ENCODE data around the gene GAGE2A. TPM values are rescaled to one million over a fixed set of nuclear protein-coding genes. Genes with fewer than 3 reads are reported as not detected.
A peak's percentile ranks its signal among the peaks of the same experiment; 100 is the strongest.
"Not testable (repeated sequence)": the region's sequence is repeated elsewhere in the genome, so short reads cannot be mapped to it uniquely, and the experiment has no call there.

Gene GAGE2A
- not detected in 2 replicates for total RNA-seq (2014; rRNA removed; shearing (Covaris generic))

DNA sequence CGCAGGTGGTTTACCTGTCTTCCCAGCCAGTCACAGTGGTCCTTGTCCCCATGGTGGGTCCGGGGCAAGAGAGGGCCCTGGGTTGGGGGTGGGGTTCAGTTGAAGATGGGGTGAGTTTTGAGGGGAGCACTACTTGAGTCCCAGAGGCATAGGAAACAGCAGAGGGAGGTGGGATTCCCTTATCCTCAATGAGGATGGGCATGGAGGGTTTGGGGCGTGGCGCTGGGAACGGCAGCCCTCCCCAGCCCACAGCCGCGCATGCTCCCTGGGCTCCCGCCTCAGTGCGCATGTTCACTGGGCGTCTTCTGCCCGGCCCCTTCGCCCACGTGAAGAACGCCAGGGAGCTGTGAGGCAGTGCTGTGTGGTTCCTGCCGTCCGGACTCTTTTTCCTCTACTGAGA, at the start of gene GAGE2A:
Gene GAGE2A (plus strand): TSS at position 301 of the 400 bp plus-strand sequence. CDS start 1,155 bp downstream, outside the sequence.
- DNase-seq (ENCODE audit: low spot score); in situ Hi-C loops (cut with HindIII; ENCODE audit: low sequenced_read_pairs): not testable (repeated sequence)

- in situ Hi-C loops (cut with HindIII; ENCODE audit: low sequenced_read_pairs), result not testable (repeated sequence)
Measured at GRCh38 chrX:49541433-49541832, 47.9 kb upstream of the GAGE2A start, which contains the start of gene GAGE12D. TSS of gene GAGE12D (plus strand) at chrX:49541733. CDS start at chrX:49542888, 1,155 bp downstream.

DNA sequence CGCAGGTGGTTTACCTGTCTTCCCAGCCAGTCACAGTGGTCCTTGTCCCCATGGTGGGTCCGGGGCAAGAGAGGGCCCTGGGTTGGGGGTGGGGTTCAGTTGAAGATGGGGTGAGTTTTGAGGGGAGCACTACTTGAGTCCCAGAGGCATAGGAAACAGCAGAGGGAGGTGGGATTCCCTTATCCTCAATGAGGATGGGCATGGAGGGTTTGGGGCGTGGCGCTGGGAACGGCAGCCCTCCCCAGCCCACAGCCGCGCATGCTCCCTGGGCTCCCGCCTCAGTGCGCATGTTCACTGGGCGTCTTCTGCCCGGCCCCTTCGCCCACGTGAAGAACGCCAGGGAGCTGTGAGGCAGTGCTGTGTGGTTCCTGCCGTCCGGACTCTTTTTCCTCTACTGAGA, 38.3 kb upstream of the GAGE2A start, which contains the start of gene GAGE12E:
Gene GAGE12E (plus strand): TSS at position 301 of the 400 bp plus-strand sequence. CDS start 1,155 bp downstream, outside the sequence.
- in situ Hi-C loops (cut with HindIII; ENCODE audit: low sequenced_read_pairs); DNase-seq (ENCODE audit: low spot score): not testable (repeated sequence)

More at GRCh38 chrX:49541433-49541832, 47.9 kb upstream of the GAGE2A start, which contains the start of gene GAGE12D:
- DNase-seq (ENCODE audit: low spot score), result not testable (repeated sequence)

- in situ Hi-C loops (cut with HindIII; ENCODE audit: low sequenced_read_pairs); DNase-seq (ENCODE audit: low spot score): not testable (repeated sequence)
Measured at GRCh38 chrX:49560542-49560941, 28.8 kb upstream of the GAGE2A start, which contains the start of gene GAGE12F. TSS of gene GAGE12F (plus strand) at chrX:49560842. CDS start at chrX:49561997, 1,155 bp downstream.

GRCh38 chrX:49568728-49569127, 20.6 kb upstream of the GAGE2A start:
- in situ Hi-C loops (cut with HindIII; ENCODE audit: low sequenced_read_pairs); DNase-seq (ENCODE audit: low spot score): not testable (repeated sequence)

- in situ Hi-C loops (cut with HindIII; ENCODE audit: low sequenced_read_pairs); DNase-seq (ENCODE audit: low spot score): not testable (repeated sequence)
Measured at GRCh38 chrX:49569152-49569551, 20.1 kb upstream of the GAGE2A start.

DNA sequence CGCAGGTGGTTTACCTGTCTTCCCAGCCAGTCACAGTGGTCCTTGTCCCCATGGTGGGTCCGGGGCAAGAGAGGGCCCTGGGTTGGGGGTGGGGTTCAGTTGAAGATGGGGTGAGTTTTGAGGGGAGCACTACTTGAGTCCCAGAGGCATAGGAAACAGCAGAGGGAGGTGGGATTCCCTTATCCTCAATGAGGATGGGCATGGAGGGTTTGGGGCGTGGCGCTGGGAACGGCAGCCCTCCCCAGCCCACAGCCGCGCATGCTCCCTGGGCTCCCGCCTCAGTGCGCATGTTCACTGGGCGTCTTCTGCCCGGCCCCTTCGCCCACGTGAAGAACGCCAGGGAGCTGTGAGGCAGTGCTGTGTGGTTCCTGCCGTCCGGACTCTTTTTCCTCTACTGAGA, 19.2 kb upstream of the GAGE2A start, which contains the start of gene GAGE12G:
Gene GAGE12G (plus strand): TSS at position 301 of the 400 bp plus-strand sequence. CDS start 1,155 bp downstream, outside the sequence.
- in situ Hi-C loops (cut with HindIII; ENCODE audit: low sequenced_read_pairs); DNase-seq (ENCODE audit: low spot score): not testable (repeated sequence)

- in situ Hi-C loops (cut with HindIII; ENCODE audit: low sequenced_read_pairs); DNase-seq (ENCODE audit: low spot score): not testable (repeated sequence)
Measured at GRCh38 chrX:49579649-49580048, 9.6 kb upstream of the GAGE2A start, which contains the start of gene GAGE12H. TSS of gene GAGE12H (plus strand) at chrX:49579949. CDS start at chrX:49581104, 1,155 bp downstream.

DNA sequence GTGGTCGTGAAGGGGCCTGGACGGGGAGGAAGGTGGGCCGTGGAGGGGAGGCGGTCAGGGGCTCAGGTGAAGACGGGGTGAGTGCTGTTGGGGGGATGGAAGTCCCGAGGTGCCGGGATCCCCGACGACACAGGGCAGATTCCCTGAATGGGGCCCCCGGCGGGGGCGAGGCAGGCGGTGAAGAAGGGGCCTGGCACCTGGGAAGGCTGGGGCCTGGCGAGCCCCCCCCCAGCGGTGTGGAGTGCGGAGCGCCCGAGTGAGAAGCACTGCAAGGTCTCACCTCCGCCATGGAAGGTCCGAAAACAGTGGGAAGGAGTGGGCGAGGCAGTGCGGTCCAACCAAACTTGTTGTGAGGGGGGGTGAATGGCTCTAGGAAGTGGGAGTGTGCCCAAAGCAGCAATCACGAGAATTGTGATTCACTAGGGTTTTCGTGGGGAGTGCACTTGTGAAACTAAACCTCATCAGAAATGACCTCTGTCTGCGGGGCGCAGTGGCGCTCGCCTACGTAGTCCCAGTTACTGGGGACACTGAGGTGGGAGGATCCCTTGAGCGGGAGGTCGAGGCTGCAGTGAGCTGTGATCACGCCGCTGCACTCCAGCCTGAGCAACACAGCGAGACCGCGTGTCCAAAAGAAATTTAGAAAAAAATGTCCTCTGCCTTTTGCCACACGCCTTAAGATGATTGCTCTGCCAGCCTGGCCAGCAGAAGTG, 628 bp downstream of the GAGE2A start:
- in situ Hi-C loops (cut with HindIII; ENCODE audit: low sequenced_read_pairs); DNase-seq (ENCODE audit: low spot score): not testable (repeated sequence)

DNA sequence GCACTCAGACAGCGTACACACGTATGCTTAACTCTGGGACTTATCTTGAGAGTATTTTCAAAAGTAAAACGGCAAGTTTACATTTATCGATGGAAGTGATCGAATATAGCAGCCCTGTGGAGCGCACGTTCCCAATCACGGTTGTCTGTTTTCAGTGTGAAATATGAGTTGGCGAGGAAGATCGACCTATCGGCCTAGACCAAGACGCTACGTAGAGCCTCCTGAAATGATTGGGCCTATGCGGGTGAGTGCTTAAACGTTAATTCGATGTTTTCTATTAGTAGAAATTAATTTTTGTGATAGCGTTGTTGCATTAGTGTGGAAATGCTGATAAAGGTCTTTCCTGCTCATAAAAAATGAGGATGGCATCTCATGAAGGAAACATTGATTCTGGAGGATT, 1.2 kb downstream of the GAGE2A start:
- in situ Hi-C loops (cut with HindIII; ENCODE audit: low sequenced_read_pairs); DNase-seq (ENCODE audit: low spot score): not testable (repeated sequence)

DNA sequence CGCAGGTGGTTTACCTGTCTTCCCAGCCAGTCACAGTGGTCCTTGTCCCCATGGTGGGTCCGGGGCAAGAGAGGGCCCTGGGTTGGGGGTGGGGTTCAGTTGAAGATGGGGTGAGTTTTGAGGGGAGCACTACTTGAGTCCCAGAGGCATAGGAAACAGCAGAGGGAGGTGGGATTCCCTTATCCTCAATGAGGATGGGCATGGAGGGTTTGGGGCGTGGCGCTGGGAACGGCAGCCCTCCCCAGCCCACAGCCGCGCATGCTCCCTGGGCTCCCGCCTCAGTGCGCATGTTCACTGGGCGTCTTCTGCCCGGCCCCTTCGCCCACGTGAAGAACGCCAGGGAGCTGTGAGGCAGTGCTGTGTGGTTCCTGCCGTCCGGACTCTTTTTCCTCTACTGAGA, 9.4 kb downstream of the GAGE2A start, which contains the start of gene GAGE1:
Gene GAGE1 (plus strand): TSS at position 301 of the 400 bp plus-strand sequence. CDS start 1,155 bp downstream, outside the sequence.
- in situ Hi-C loops (cut with HindIII; ENCODE audit: low sequenced_read_pairs); DNase-seq (ENCODE audit: low spot score): not testable (repeated sequence)

- in situ Hi-C loops (cut with HindIII; ENCODE audit: low sequenced_read_pairs), result no loop called here
- DNase-seq (ENCODE audit: low spot score), result no peak
Measured at GRCh38 chrX:49610718-49611310, 21.5 kb downstream of the GAGE2A start.

GRCh38 chrX:49618574-49618973, 29.3 kb downstream of the GAGE2A start:
- no peak for DNase-seq (ENCODE audit: low spot score)
- in situ Hi-C loops (cut with HindIII; ENCODE audit: low sequenced_read_pairs), result no loop called here

GRCh38 chrX:49627086-49627777, 37.9 kb downstream of the GAGE2A start:
- in situ Hi-C loops (cut with HindIII; ENCODE audit: low sequenced_read_pairs), result no loop called here
- peak; percentile 70 for DNase-seq (ENCODE audit: low spot score)

DNA sequence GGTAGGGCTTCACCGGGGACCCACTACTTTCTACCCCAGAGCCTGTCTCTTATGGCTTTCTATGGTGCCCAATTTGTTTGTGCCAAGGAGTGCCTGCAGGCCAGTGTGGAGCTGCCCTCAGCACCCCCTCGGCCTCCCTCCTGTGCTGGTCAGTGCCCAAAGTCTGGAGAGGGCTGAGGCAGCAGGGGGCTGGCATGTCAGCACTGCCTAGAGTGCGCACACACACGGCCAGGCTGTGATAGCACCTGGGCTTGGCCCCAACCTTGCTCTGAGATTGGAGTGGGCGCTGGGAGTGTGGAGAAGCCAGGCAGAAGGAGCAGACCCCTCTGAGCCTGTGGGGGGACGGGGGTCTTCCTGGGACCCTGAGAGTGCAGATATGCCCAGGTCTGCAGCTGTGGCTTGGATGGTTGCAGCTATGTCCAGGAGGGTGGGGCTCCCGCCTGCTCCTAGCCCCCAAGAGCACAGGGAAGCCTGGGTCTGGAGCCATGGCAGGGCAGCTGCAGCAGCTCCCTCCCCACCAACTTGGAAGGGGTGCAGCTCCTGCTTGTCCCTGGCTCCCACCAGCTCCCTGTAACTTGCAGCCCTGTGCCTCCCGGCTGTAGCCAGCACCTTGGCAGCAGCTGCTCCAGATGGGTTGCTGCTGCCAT, 55.8 kb downstream of the GAGE2A start:
- no peak for DNase-seq (ENCODE audit: low spot score)
- in situ Hi-C loops (cut with HindIII; ENCODE audit: low sequenced_read_pairs), result no loop called here

Measured in G401 (cell line).